ENCODE results near the gene BMP7. TPM values are rescaled to one million over a fixed set of nuclear protein-coding genes. Genes with fewer than 3 reads are reported as not detected.

BMP7 gene
- total and polyA plus RNA-seq, 2 of the 8 experiments (the other 6 are each of a cell fraction or from before 2014, with no cell fraction given): 9.2 to 14.7 TPM

GRCh38 chr20:57195023-57195422, 71.4 kb downstream of the BMP7 start:
- Histone ChIP-seq H3K79me1 (ENCODE audit: low read depth, low read length) (no peaks in the 10 kb centered on the region), H2BK20ac (ENCODE audit: low read length) (no peak overlapping the region), H4K5ac (ENCODE audit: insufficient read length, low read depth, low read length) (no peak overlapping the region), H3K4me2 (ENCODE audit: insufficient read depth in 1 of 2, low read depth in 2 of 2, low read length in 2 of 2) (no peak overlapping the region), H3K4me3 (ENCODE audit: extremely low read depth in 1 of 4, insufficient read depth in 2 of 4, low read depth in 3 of 4, low read length in 4 of 4) (no peak overlapping the region), H3K36me3 (ENCODE audit: control insufficient read depth in 2 of 4, insufficient read depth in 4 of 4, low read length in 3 of 4) (no peaks in the 10 kb centered on the region), H3K27ac (ENCODE audit: low read depth, low read length) (no peak overlapping the region), H2BK12ac (ENCODE audit: low read depth, low read length) (no peak overlapping the region), H2BK120ac (replicated peaks; ENCODE audit: low read depth, low read length) (no peak overlapping the region), H3K4me1 (replicated peaks in 1 of 4; ENCODE audit: control insufficient read depth in 3 of 4, insufficient read depth in 4 of 4, low read length in 3 of 4) (peaks cover 0 to 20% (median 12%) of the 10 kb centered on the region in 4 experiments; a peak in 6 of 7 replicates), H3K23me2 (ENCODE audit: low read depth, low read length) (no peaks in the 10 kb centered on the region), H2AFZ (ENCODE audit: low read length) (no peak overlapping the region), H3K18ac (ENCODE audit: extremely low read depth, low read length) (no peak overlapping the region), H4K91ac (replicated peaks; ENCODE audit: insufficient read length, low read length) (no peak overlapping the region), H3K56ac (replicated peaks; ENCODE audit: insufficient read length, low read depth, low read length) (no peak overlapping the region), H4K20me1 (replicated peaks in 1 of 2; ENCODE audit: control insufficient read depth in 1 of 2, insufficient read depth in 2 of 2, low read length in 2 of 2) (no peaks in the 10 kb centered on the region), H4K8ac (ENCODE audit: extremely low read depth, insufficient read depth, low read length) (no peak overlapping the region; the same call in 1 of the 2 replicates), H3K4ac (replicated peaks; ENCODE audit: insufficient read length, low read depth, low read length) (no peak overlapping the region), H3K23ac (ENCODE audit: insufficient read length) (no peak overlapping the region), H2BK5ac (ENCODE audit: low read depth, low read length) (no peak overlapping the region), H3K9ac (replicated peaks in 1 of 4; ENCODE audit: extremely low read depth in 1 of 4, low read depth in 3 of 4, low read length in 3 of 4) (no peak overlapping the region), H2BK15ac (ENCODE audit: low read length) (no peak overlapping the region), H3K9me3 (ENCODE audit: insufficient read depth in 2 of 2, low read depth in 1 of 2, low read length in 1 of 2) (no peaks in the 10 kb centered on the region), H3K27me3 (replicated peaks in 1 of 4; ENCODE audit: control insufficient read depth in 3 of 4, extremely low read depth in 1 of 4, insufficient read depth in 3 of 4, low read length in 3 of 4) (peaks cover 0 to 4% (median 0%) of the 10 kb centered on the region in 4 experiments; a peak in 1 of 7 replicates), H3K14ac (ENCODE audit: insufficient read length) (no peak overlapping the region), H2AK5ac (ENCODE audit: low read depth, low read length) (peak overlapping the region; percentile 31; the same call in 1 of the 2 replicates), H3K79me2 (ENCODE audit: control insufficient read depth in 1 of 2, insufficient read depth in 2 of 2, low read length in 2 of 2) (no peaks in the 10 kb centered on the region)
- ChIA-PET POLR2A (ENCODE audit: partially characterized antibody) (no interaction called here), CTCF (ENCODE audit: partially characterized antibody) (no interaction called here)
- no peak for TF ChIP-seq RBBP5 (IDR thresholded peaks at IDR 0.05; ENCODE audit: borderline replicate concordance, low read depth, low read length)
- no peak for TF ChIP-seq CTCF (IDR thresholded peaks at IDR 0.05; ENCODE audit: control extremely low read depth in 1 of 3, insufficient read depth in 1 of 3, low read depth in 1 of 3, low read length in 3 of 3)
- no peak for TF ChIP-seq CHD2 (IDR thresholded peaks at IDR 0.05; ENCODE audit: low read length)
- TF ChIP-seq RAD21 (IDR thresholded peaks at IDR 0.05 in 1 of 2, conservative IDR thresholded peaks at IDR 0.05 in 1 of 2; ENCODE audit: low read depth in 2 of 2, low read length in 2 of 2): no peak
- no peak for TF ChIP-seq CEBPB (IDR thresholded peaks at IDR 0.05; ENCODE audit: low read depth, low read length)
- FAIRE-seq (no peak), DNase-seq (ENCODE audit: low read depth in 1 of 2, low spot score in 2 of 2) (no peak)
- WGBS, 2 experiments (ENCODE audit: extremely low coverage in 1 of 2, insufficient coverage in 1 of 2, insufficient read length in 1 of 2, insufficient replicate concordance in 2 of 2, low coverage in 1 of 2, low lambda C conversion rate in 2 of 2, missing lambda C conversion rate in 1 of 2): 95% methylated on average over 10 of the region's 10 CpGs; no CpG with 5 or more reads in 1 of the 2 experiments

Data from H1 (cell line).